Measurements from ENCODE around the gene MTCH1. TPM values are rescaled to one million over a fixed set of nuclear protein-coding genes. Genes with fewer than 3 reads are reported as not detected.

The MTCH1 gene
- total and polyA plus RNA-seq, 10 of the 15 experiments (the other 5 are each of a cell fraction or from before 2014, with no cell fraction given), result 7.2 to 128 (median 85.2) TPM

DNA sequence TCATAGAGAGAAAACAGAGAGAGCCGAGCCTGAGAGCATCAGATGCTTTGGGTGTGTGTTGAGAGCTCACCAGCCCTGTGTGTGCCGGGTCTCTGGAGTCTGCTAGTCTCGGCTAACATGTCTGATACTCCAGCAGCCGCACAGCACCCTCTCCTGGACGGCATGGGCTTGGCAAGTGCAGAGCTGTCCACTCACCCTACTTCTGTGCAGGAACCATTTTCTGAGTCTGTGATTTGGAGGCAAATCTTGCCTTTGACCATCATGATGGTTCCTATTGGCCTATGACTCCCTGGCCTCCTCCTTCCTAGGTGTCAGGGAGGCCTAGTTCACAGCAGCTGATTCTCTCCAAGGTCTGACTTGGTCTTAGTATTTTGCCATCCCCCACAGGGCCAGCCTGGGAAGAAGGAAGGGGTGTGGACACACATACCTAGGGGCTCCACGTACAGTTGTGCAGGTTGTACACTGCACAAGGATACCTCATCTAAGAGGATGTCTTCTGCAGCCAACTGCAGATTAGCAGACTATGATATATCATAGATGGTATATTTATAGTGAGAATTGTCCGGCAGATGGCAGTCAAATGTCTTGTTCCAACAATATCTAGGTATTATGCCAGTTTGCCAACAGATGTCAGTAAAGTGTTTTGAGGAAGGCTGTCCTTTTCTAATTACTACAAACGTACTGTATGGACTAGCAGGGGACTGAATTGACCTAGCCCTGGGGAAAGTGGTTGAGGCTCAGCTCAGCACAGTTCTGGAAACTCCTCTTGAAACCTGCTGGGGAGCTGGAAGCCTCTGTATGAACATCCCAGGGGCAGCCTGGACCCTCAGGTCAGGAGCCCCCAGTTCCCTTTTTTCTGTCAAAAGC is 32.4 kb upstream of the MTCH1 start (continued):
- TF ChIP-seq RAD21 (IDR thresholded peaks at IDR 0.05; ENCODE audit: insufficient read depth, low read depth, low read length), result peak; percentile 96
- no peak for TF ChIP-seq ZNF24 (IDR thresholded peaks at IDR 0.05)
- 0 out of 2 replicates have a peak, but pooled peaks have one; percentile 96 for TF ChIP-seq WRNIP1 (IDR thresholded peaks at IDR 0.05; ENCODE audit: borderline replicate concordance, low read depth, low read length)
- TF ChIP-seq NFYB (IDR thresholded peaks at IDR 0.05; ENCODE audit: insufficient read depth, low read depth, low read length), result no peak
- 0 out of 2 replicates have a peak, but pooled peaks have one; percentile 21 for TF ChIP-seq RCOR1 (conservative IDR thresholded peaks at IDR 0.05; ENCODE audit: low read depth, low read length)
- TF ChIP-seq, protein P1, sequence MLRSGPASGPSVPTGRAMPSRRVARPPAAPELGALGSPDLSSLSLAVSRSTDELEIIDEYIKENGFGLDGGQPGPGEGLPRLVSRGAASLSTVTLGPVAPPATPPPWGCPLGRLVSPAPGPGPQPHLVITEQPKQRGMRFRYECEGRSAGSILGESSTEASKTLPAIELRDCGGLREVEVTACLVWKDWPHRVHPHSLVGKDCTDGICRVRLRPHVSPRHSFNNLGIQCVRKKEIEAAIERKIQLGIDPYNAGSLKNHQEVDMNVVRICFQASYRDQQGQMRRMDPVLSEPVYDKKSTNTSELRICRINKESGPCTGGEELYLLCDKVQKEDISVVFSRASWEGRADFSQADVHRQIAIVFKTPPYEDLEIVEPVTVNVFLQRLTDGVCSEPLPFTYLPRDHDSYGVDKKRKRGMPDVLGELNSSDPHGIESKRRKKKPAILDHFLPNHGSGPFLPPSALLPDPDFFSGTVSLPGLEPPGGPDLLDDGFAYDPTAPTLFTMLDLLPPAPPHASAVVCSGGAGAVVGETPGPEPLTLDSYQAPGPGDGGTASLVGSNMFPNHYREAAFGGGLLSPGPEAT (IDR thresholded peaks at IDR 0.05; ENCODE audit: low read depth), result peak; percentile 65

DNA sequence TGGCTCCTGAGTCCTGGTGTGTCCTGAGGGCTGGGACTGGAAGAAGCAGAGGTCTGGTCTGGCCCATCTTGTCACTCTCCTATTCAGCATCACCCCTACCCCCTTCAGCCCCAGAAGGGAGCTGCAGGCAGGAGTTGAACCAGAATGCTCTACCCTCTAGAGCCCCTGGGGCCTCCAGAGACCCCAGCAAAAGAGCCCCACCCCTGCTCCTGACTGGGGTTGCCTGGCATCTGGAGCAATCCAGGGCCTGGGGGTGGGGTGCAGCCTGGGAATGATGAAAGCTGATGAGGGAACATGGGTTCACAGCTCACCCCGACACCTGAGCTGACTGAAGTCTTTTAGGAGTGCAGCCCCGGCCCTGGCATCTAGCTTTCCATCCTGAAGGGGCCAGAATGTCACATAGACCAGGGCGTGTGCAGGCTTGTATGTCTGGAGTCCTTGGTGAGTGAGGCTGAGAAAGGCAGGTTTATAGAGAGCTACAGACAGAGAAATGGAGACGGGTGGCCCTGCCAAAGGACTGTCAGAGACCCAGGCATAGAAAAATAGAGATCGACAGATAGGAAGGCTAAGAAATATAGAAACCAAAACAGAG is 31.7 kb upstream of the MTCH1 start:
- H4K20me1 ChIP-seq (ENCODE audit: control insufficient read depth, insufficient read depth), result peaks cover 3% of the 10 kb centered on the region; the same call in 1 of the 2 replicates
- no peak overlapping the region for H3K4me2 ChIP-seq (ENCODE audit: control insufficient read depth, insufficient read depth)
- H3K27ac ChIP-seq (ENCODE audit: control insufficient read depth, insufficient read depth), result no peak overlapping the region; the same call in 1 of the 2 replicates
- intact Hi-C loops (cut with micrococcal nuclease; ENCODE audit: unreplicated experiment), result loop anchor here (1.0 kb wide), 6 partner anchors 36 to 251 kb away; partner anchors contain the start of gene C6orf89
- H2AFZ ChIP-seq (ENCODE audit: control insufficient read depth, low read depth, low read length), result peak overlapping the region; percentile 46
- in situ Hi-C loops (cut with MboI), result no loop called here
- peaks cover 7% of the 10 kb centered on the region; the same call in 1 of the 2 replicates for H3K4me1 ChIP-seq (ENCODE audit: control insufficient read depth, insufficient read depth, low read length)
- BruUV-seq (replicated peaks), result no TSS peak
- 29% methylated on average over 5 of the region's 5 CpGs for whole genome bisulfite sequencing (ENCODE audit: insufficient coverage, insufficient replicate concordance, low lambda C conversion rate, missing lambda C conversion rate)
- ATAC-seq, result peak; percentile 14; the same call in 2 of the 3 replicates
- no peak for TF ChIP-seq RAD51 (IDR thresholded peaks at IDR 0.05)
- TF ChIP-seq ZNF207 (IDR thresholded peaks at IDR 0.05; ENCODE audit: borderline replicate concordance), result no peak
- no peak for DNase-seq (ENCODE audit: low read depth, low spot score)
- SMC1A ChIA-PET (ENCODE audit: uncharacterized antibody, unreplicated experiment), result interaction anchor here (0.7 to 5.1 kb wide), 52 partner anchors 10 to 402 kb away, joined by 3 to 66 read pairs (median 5); partner anchors contain the start of genes C6orf89, FGD2, MTCH1 and PI16
- H3K79me2 ChIP-seq (ENCODE audit: control insufficient read depth, insufficient read depth, low read length), result no peaks in the 10 kb centered on the region
- no peak overlapping the region for H3K4me3 ChIP-seq
- RAD21 ChIA-PET (ENCODE audit: unreplicated experiment), result interaction anchor here (0.6 to 5.3 kb wide), 49 partner anchors 9 to 297 kb away, joined by 3 to 78 read pairs (median 5); partner anchors contain the start of genes C6orf89, FGD2, MTCH1 and PIM1
- no peak for FAIRE-seq
- no peaks in the 10 kb centered on the region for H3K27me3 ChIP-seq (replicated peaks in 1 of 2; ENCODE audit: control insufficient read depth in 2 of 2, insufficient read depth in 2 of 2, low read length in 1 of 2)
- no peak overlapping the region for H3K9ac ChIP-seq (ENCODE audit: control insufficient read depth, insufficient read depth, low read length)
- H3K9me3 ChIP-seq (replicated peaks; ENCODE audit: control insufficient read depth, insufficient read depth, low read length), result no peaks in the 10 kb centered on the region
- peaks cover 14 to 16% of the 10 kb centered on the region in 2 experiments; a peak in 3 of 4 replicates for H3K36me3 ChIP-seq (ENCODE audit: control insufficient read depth in 2 of 2, insufficient read depth in 2 of 2, low read length in 1 of 2)
- CTCF ChIA-PET, result interaction anchor here (0.6 to 7.5 kb wide), 82 partner anchors 9 to 886 kb away, joined by 3 to 135 read pairs (median 6); partner anchors contain the start of genes C6orf89, FGD2, MTCH1 and PI16
- POLR2A ChIA-PET, result interaction anchor here (0.6 to 2.1 kb wide), 8 partner anchors 11 to 223 kb away, joined by 3 to 12 read pairs (median 4); partner anchors contain the start of genes C6orf89 and MTCH1
